HepG2 (cell line): ENCODE data around the gene AMIGO1. TPM values are rescaled to one million over a fixed set of nuclear protein-coding genes. Genes with fewer than 3 reads are reported as not detected.

Experiments
- ATAC-seq: fragments of 200-7000 bp; cut with Tn5 transposase; 3 replicates; pipeline ENCODE4 v1.9.1; 2020; ENCODE audit warnings: mild to moderate bottlenecking, moderate library complexity
- BruUV-seq: library from RNA; stranded (reverse); fragments of 400-500 nt; replicated peaks from 2 replicates; lab custom pipeline; 2021; lab: Mats Ljungman, UMichigan
- CTCF ChIA-PET: fragments of 300-600 bp; formaldehyde crosslinking; extraction: SDS; loops from one replicate; lab custom pipeline; 2021; ENCODE audit warnings: low total read pairs, inconsistent platforms, low intra/inter-chr PET ratio; lab: Yijun Ruan, JAX
- POLR2A ChIA-PET: fragments of 350-600 bp; sonication (Branson Sonifier 250); formaldehyde crosslinking; loops from one replicate; lab custom pipeline; 2020; ENCODE audit warnings: antibody characterized with exemption, inconsistent platforms; lab: Yijun Ruan, JAX
- DNase-seq: peaks from one replicate; pipeline ENCODE4 v3.0.0-alpha.2; 2015; ENCODE audit warnings: low spot score
- FAIRE-seq: peaks from 3 replicates; lab custom pipeline; 2011; peaks lifted over from hg19 to GRCh38; lab: Jason Lieb, UNC
- H2AFZ ChIP-seq: one replicate; pipeline ENCODE4 v1.6.1; 2011; ENCODE audit warnings: low read length, inconsistent platforms
- H3K27ac ChIP-seq: fragments of 300-600 bp; 3 replicates; pipeline ENCODE4 v1.8.0; 2011; ENCODE audit warnings: mixed run types, mild to moderate bottlenecking, mixed read lengths, low read length, inconsistent platforms; ENCODE audit not compliant: insufficient read depth; ENCODE audit errors: extremely low read length
- H3K27me3 ChIP-seq, 2 experiments: fragments of 200-600 bp in 1 of 2; 2 replicates in 1 of 2; 3 replicates in 1 of 2; pipeline versions ENCODE4 v1.6.0 to v1.8.0; 2011; ENCODE audit warnings: low read length in 2 of 2, mild to moderate bottlenecking in 2 of 2, moderate library complexity in 2 of 2, inconsistent platforms in 1 of 2; ENCODE audit not compliant: insufficient read depth in 2 of 2, control insufficient read depth in 1 of 2
- H3K36me3 ChIP-seq, 2 experiments: fragments of 200-600 bp in 1 of 2; replicated peaks in 1 of 2; 2 replicates in 1 of 2; 3 replicates in 1 of 2; pipeline versions ENCODE4 v1.5.1 to v1.8.0; 2011; ENCODE audit warnings: low read length in 2 of 2, inconsistent platforms in 1 of 2; ENCODE audit not compliant: insufficient read depth in 2 of 2, control insufficient read depth in 1 of 2
- H3K4me1 ChIP-seq: 2 replicates; pipeline ENCODE4 v1.5.1; 2012; ENCODE audit warnings: low read length, inconsistent platforms; ENCODE audit not compliant: insufficient read depth
- H3K4me2 ChIP-seq: 2 replicates; pipeline ENCODE4 v1.6.0; 2011; ENCODE audit warnings: low read depth, low read length, inconsistent platforms
- H3K4me3 ChIP-seq, 3 experiments: fragments of 200-600 bp in 1 of 3; sonication (generic), shearing (Covaris generic) in 1 of 3; replicated peaks in 1 of 3; 2 replicates each; pipeline ENCODE4 v1.5.1; 2011 to 2016; ENCODE audit warnings: low read length in 3 of 3, inconsistent platforms in 2 of 3, low read depth in 2 of 3, mild to moderate bottlenecking in 2 of 3, control low read depth in 1 of 3, mixed read lengths in 1 of 3; ENCODE audit not compliant: insufficient read depth in 1 of 3
- H3K79me2 ChIP-seq: one replicate; pipeline ENCODE4 v1.6.1; 2011; ENCODE audit warnings: low read length, inconsistent platforms; ENCODE audit not compliant: insufficient read depth
- H3K9ac ChIP-seq: 2 replicates; pipeline ENCODE4 v1.6.0; 2011; ENCODE audit warnings: mild to moderate bottlenecking, low read depth, low read length, inconsistent platforms; ENCODE audit not compliant: insufficient read depth
- H3K9me3 ChIP-seq: 2 replicates; pipeline ENCODE4 v1.5.1; 2012; ENCODE audit warnings: mild to moderate bottlenecking, low read length
- H4K20me1 ChIP-seq: 2 replicates; pipeline ENCODE4 v1.6.0; 2011; ENCODE audit warnings: inconsistent platforms, mild to moderate bottlenecking, low read length, moderate library complexity; ENCODE audit not compliant: insufficient read depth
- NR2F1 ChIP-seq, 2 experiments: fragments of 450-650 bp in 1 of 2; formaldehyde crosslinking in 1 of 2; IDR thresholded peaks; 2 replicates each; pipeline versions ENCODE4 v1.5.0 to v1.6.1; 2016 to 2020; ENCODE audit warnings: mild to moderate bottlenecking in 1 of 2, missing compliant biosample characterization in 1 of 2, missing genetic modification reagents in 1 of 2, moderate library complexity in 1 of 2
- TBL1XR1 ChIP-seq: fragments of 150-350 bp; IDR thresholded peaks from 2 replicates; pipeline ENCODE4 v1.6.1; 2014; ENCODE audit warnings: borderline replicate concordance, low read length; ENCODE audit not compliant: partially characterized antibody
- TBP ChIP-seq: sonication (generic); formaldehyde crosslinking; IDR thresholded peaks from 2 replicates; pipeline ENCODE4 v1.5.0; 2020; ENCODE audit warnings: missing genetic modification reagents
- ZMYM3 ChIP-seq: sonication (generic); formaldehyde crosslinking; IDR thresholded peaks from 2 replicates; pipeline ENCODE4 v1.5.1; 2020; ENCODE audit warnings: mild to moderate bottlenecking, missing genetic modification reagents
- ZNF205 ChIP-seq: IDR thresholded peaks from 2 replicates; pipeline ENCODE4 v1.6.1; 2018; ENCODE audit warnings: missing biosample characterization, missing genetic modification reagents
- ZNF274 ChIP-seq: sonication (generic); formaldehyde crosslinking; IDR thresholded peaks from 2 replicates; pipeline ENCODE4 v1.5.1; 2020; ENCODE audit warnings: mild to moderate bottlenecking, missing genetic modification reagents
- ZNF44 ChIP-seq: sonication (generic); formaldehyde crosslinking; IDR thresholded peaks from 2 replicates; pipeline ENCODE4 v1.5.1; 2020; ENCODE audit warnings: mild to moderate bottlenecking, missing genetic modification reagents
- WGBS: methylation state at CpG from one replicate; pipeline ENCODE4 v1.1.6; 2017; ENCODE audit warnings: low lambda C conversion rate; 5-methylcytosine and 5-hydroxymethylcytosine counted together
- in situ Hi-C: cut with HindIII; loops from 2 replicates; pipeline ENCODE4 v1.10.0; 2017; ENCODE audit warnings: low pct_unique_long_range_greater_than_20kb; ENCODE audit not compliant: extremely low pct_ligation_motif_present
- intact Hi-C: fragments of 100-400 bp; cut with micrococcal nuclease; formaldehyde crosslinking; loops from one replicate; pipeline ENCODE4 v1.10.0; 2022; ENCODE audit not compliant: unreplicated experiment
- polyA plus RNA-seq, 8 experiments: library from polyadenylated mRNA; depleted of rRNA in 3 of 8; stranded (reverse) in 7 of 8; unstranded in 1 of 8; fragments of >200 nt; fragmentation: Illumina TruSeq in 4 of 8; extraction: Trizol in 4 of 8; gene quantifications; 2 replicates each; pipeline versions ENCODE4 v1.2.1 to v1.2.3, GENCODE V29; 2011 to 2016; ENCODE audit warnings: low read depth in 4 of 8, missing spikeins in 1 of 8, mixed read lengths in 1 of 8; ENCODE audit not compliant: insufficient read depth in 1 of 8
- total RNA-seq, 5 experiments: library from RNA; depleted of rRNA; stranded (reverse); fragments of >200 nt; fragmentation: Illumina TruSeq; extraction: Trizol; gene quantifications; 2 replicates each; pipeline ENCODE4 v1.2.3, GENCODE V29; 2016; ENCODE audit warnings: low read depth in 1 of 5
- TF ChIP-seq, protein P1 (sequence below): sonication (generic); formaldehyde crosslinking; IDR thresholded peaks from 2 replicates; pipeline ENCODE4 v1.8.1; 2023; ENCODE audit warnings: mild to moderate bottlenecking, missing genetic modification reagents, borderline replicate concordance
- TF ChIP-seq, protein P2 (sequence below): sonication (generic); formaldehyde crosslinking; IDR thresholded peaks from 2 replicates; pipeline ENCODE4 v1.5.1; 2020; ENCODE audit warnings: mild to moderate bottlenecking, missing genetic modification reagents, moderate library complexity
- TF ChIP-seq, protein P3 (sequence below): IDR thresholded peaks from 2 replicates; pipeline ENCODE4 v1.4.0; 2020; ENCODE audit warnings: mild to moderate bottlenecking, missing genetic modification reagents

Gene AMIGO1
- total and polyA plus RNA-seq, 2 of the 13 experiments (the other 11 are each of a cell fraction or from before 2014, with no cell fraction given), result 0.40 to 1.3 TPM

DNA sequence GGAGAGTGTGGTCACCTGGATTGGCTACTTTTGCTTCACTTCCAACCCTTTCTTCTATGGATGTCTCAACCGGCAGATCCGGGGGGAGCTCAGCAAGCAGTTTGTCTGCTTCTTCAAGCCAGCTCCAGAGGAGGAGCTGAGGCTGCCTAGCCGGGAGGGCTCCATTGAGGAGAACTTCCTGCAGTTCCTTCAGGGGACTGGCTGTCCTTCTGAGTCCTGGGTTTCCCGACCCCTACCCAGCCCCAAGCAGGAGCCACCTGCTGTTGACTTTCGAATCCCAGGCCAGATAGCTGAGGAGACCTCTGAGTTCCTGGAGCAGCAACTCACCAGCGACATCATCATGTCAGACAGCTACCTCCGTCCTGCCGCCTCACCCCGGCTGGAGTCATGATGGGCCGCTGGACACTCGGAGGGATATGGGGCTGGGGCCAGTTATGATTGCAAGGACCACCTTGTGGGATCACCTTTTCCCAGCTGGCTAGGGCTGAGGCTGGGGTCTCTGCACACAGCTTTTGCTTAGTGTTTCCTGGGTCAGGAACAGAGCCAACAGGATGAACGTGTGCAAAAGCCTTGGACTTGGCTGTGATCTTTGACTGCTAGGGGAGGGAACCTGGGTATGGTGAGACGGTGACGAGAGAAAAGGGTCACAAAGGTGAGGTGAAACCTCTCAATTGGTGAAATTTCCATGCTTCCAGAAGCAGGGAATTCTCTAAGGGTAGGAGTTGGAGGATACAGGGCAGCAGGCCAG is 34.6 kb upstream of the AMIGO1 start (continued):
- TF ChIP-seq TBP (CRISPR knock-in tag) (no peak), ZNF205 (CRISPR knock-in tag) (no peak), ZMYM3 (0 out of 2 replicates have a peak, but pooled peaks have one; percentile 28), NR2F1 (CRISPR knock-in tag; IDR thresholded peaks at IDR 0.05) (peak in 1 of 2 experiments; percentile 38; a peak in 1 of 4 replicates), TBL1XR1 (peak; percentile 72)
- TF ChIP-seq, protein P1, sequence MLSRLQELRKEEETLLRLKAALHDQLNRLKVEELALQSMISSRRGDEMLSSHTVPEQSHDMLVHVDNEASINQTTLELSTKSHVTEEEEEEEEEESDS, result no peak

DNA sequence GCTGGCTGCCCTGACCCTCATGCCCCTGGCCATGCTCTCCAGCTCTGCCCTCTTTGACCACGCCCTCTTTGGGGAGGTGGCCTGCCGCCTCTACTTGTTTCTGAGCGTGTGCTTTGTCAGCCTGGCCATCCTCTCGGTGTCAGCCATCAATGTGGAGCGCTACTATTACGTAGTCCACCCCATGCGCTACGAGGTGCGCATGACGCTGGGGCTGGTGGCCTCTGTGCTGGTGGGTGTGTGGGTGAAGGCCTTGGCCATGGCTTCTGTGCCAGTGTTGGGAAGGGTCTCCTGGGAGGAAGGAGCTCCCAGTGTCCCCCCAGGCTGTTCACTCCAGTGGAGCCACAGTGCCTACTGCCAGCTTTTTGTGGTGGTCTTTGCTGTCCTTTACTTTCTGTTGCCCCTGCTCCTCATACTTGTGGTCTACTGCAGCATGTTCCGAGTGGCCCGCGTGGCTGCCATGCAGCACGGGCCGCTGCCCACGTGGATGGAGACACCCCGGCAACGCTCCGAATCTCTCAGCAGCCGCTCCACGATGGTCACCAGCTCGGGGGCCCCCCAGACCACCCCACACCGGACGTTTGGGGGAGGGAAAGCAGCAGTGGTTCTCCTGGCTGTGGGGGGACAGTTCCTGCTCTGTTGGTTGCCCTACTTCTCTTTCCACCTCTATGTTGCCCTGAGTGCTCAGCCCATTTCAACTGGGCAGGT is 33.9 kb upstream of the AMIGO1 start:
- H3K36me3 ChIP-seq, result no peaks in the 10 kb centered on the region
- TF ChIP-seq ZNF44 (no peak), ZNF274 (CRISPR knock-in tag) (0 out of 2 replicates have a peak, but pooled peaks have one; percentile 22)
- TF ChIP-seq, protein P2, sequence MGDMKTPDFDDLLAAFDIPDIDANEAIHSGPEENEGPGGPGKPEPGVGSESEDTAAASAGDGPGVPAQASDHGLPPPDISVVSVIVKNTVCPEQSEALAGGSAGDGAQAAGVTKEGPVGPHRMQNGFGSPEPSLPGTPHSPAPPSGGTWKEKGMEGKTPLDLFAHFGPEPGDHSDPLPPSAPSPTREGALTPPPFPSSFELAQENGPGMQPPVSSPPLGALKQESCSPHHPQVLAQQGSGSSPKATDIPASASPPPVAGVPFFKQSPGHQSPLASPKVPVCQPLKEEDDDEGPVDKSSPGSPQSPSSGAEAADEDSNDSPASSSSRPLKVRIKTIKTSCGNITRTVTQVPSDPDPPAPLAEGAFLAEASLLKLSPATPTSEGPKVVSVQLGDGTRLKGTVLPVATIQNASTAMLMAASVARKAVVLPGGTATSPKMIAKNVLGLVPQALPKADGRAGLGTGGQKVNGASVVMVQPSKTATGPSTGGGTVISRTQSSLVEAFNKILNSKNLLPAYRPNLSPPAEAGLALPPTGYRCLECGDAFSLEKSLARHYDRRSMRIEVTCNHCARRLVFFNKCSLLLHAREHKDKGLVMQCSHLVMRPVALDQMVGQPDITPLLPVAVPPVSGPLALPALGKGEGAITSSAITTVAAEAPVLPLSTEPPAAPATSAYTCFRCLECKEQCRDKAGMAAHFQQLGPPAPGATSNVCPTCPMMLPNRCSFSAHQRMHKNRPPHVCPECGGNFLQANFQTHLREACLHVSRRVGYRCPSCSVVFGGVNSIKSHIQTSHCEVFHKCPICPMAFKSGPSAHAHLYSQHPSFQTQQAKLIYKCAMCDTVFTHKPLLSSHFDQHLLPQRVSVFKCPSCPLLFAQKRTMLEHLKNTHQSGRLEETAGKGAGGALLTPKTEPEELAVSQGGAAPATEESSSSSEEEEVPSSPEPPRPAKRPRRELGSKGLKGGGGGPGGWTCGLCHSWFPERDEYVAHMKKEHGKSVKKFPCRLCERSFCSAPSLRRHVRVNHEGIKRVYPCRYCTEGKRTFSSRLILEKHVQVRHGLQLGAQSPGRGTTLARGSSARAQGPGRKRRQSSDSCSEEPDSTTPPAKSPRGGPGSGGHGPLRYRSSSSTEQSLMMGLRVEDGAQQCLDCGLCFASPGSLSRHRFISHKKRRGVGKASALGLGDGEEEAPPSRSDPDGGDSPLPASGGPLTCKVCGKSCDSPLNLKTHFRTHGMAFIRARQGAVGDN (CRISPR knock-in tag), result 0 out of 2 replicates have a peak, but pooled peaks have one; percentile 5
- TF ChIP-seq, protein P3, sequence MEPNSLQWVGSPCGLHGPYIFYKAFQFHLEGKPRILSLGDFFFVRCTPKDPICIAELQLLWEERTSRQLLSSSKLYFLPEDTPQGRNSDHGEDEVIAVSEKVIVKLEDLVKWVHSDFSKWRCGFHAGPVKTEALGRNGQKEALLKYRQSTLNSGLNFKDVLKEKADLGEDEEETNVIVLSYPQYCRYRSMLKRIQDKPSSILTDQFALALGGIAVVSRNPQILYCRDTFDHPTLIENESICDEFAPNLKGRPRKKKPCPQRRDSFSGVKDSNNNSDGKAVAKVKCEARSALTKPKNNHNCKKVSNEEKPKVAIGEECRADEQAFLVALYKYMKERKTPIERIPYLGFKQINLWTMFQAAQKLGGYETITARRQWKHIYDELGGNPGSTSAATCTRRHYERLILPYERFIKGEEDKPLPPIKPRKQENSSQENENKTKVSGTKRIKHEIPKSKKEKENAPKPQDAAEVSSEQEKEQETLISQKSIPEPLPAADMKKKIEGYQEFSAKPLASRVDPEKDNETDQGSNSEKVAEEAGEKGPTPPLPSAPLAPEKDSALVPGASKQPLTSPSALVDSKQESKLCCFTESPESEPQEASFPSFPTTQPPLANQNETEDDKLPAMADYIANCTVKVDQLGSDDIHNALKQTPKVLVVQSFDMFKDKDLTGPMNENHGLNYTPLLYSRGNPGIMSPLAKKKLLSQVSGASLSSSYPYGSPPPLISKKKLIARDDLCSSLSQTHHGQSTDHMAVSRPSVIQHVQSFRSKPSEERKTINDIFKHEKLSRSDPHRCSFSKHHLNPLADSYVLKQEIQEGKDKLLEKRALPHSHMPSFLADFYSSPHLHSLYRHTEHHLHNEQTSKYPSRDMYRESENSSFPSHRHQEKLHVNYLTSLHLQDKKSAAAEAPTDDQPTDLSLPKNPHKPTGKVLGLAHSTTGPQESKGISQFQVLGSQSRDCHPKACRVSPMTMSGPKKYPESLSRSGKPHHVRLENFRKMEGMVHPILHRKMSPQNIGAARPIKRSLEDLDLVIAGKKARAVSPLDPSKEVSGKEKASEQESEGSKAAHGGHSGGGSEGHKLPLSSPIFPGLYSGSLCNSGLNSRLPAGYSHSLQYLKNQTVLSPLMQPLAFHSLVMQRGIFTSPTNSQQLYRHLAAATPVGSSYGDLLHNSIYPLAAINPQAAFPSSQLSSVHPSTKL (CRISPR knock-in tag), result no peak
- H3K79me2 ChIP-seq, result peaks cover 16% of the 10 kb centered on the region
- no peak for ATAC-seq
- in situ Hi-C loops (loop anchor here (10.0 kb wide), 1 partner anchor 171 kb away; the partner anchor contains the start of gene GSTM5), intact Hi-C loops (loop anchor here (2.0 to 10.0 kb wide), 2 partner anchors 95 to 441 kb away; partner anchors contain the start of gene AHCYL1)
- no TSS peak for BruUV-seq
- no peaks in the 10 kb centered on the region for H3K9me3 ChIP-seq
- POLR2A ChIA-PET, result interaction anchor here (0.9 to 1.4 kb wide), 2 partner anchors 87 to 97 kb away, joined by 3 to 4 read pairs; no protein-coding TSS in a partner anchor
- FAIRE-seq, result no peak
- H2AFZ ChIP-seq, result no peak overlapping the region
- no peak for DNase-seq
- CTCF ChIA-PET, result no interaction called here
- H4K20me1 ChIP-seq, result no peaks in the 10 kb centered on the region
- H3K4me3 ChIP-seq, result peak overlapping the region in 1 of 3 experiments; percentile 51; a peak in 1 of 6 replicates
- no peak overlapping the region for H3K27ac ChIP-seq
- 53% methylated on average over 12 of the region's 24 CpGs for WGBS
- peaks cover 47% of the 10 kb centered on the region for H3K4me1 ChIP-seq
- no peak overlapping the region for H3K9ac ChIP-seq
- peak overlapping the region; percentile 66 for H3K4me2 ChIP-seq
- H3K27me3 ChIP-seq, result peaks cover 7 to 14% of the 10 kb centered on the region in 2 experiments; a peak in 3 of 5 replicates
